GM12878 (cell line): ENCODE data around the gene ECM2. TPM values are rescaled to one million over a fixed set of nuclear protein-coding genes. Genes with fewer than 3 reads are reported as not detected.

ENCODE experiments used
- ATAC-seq: fragments of 200-7000 bp; cut with Tn5 transposase; 3 replicates; pipeline ENCODE4 v1.9.1; 2020; ENCODE audit warnings: mild to moderate bottlenecking, moderate library complexity
- BruUV-seq: library from RNA; stranded (reverse); fragments of 400-500 nt; replicated peaks from 2 replicates; lab custom pipeline; 2021; lab: Mats Ljungman, UMichigan
- CTCF ChIA-PET: fragments of 300-600 bp; sonication (Branson Sonifier 250); formaldehyde crosslinking; extraction: SDS; loops from one replicate; lab custom pipeline; 2021; ENCODE audit warnings: inconsistent platforms; lab: Yijun Ruan, JAX
- POLR2A ChIA-PET: fragments of 350-600 bp; formaldehyde crosslinking; extraction: SDS; loops from one replicate; lab custom pipeline; 2021; ENCODE audit warnings: inconsistent platforms; lab: Charles Lee
- RAD21 ChIA-PET: fragments of 300-600 bp; sonication (Branson Sonifier 250); formaldehyde crosslinking; loops from one replicate; lab custom pipeline; 2023; ENCODE audit warnings: antibody characterized with exemption; ENCODE audit not compliant: unreplicated experiment; lab: Charles Lee
- SMC1A ChIA-PET: fragments of 300-600 bp; sonication (Branson Sonifier 250); formaldehyde crosslinking; loops from one replicate; lab custom pipeline; 2023; ENCODE audit not compliant: unreplicated experiment, uncharacterized antibody; lab: Charles Lee
- DNase-seq: peaks from one replicate; pipeline ENCODE4 v3.0.0-alpha.2; 2011; ENCODE audit warnings: low read depth, low spot score
- FAIRE-seq: peaks from 3 replicates; lab custom pipeline; 2011; peaks lifted over from hg19 to GRCh38; lab: Jason Lieb, UNC
- H2AFZ ChIP-seq: 2 replicates; pipeline ENCODE4 v1.6.0; 2011; ENCODE audit warnings: low read depth, low read length, control low read depth; ENCODE audit not compliant: control insufficient read depth
- H3K27ac ChIP-seq: 2 replicates; pipeline ENCODE4 v1.5.1; 2011; ENCODE audit warnings: control low read depth; ENCODE audit not compliant: control insufficient read depth, insufficient read depth
- H3K27me3 ChIP-seq, 2 experiments: replicated peaks in 1 of 2; 2 replicates each; pipeline versions ENCODE4 v1.6.0 to v1.6.1; 2011; ENCODE audit warnings: low read length in 1 of 2; ENCODE audit not compliant: control insufficient read depth in 2 of 2, insufficient read depth in 2 of 2
- H3K36me3 ChIP-seq, 2 experiments: 2 replicates each; pipeline ENCODE4 v1.5.1; 2011; ENCODE audit warnings: low read length in 1 of 2; ENCODE audit not compliant: control insufficient read depth in 2 of 2, insufficient read depth in 2 of 2
- H3K4me1 ChIP-seq: 2 replicates; pipeline ENCODE4 v1.6.1; 2011; ENCODE audit warnings: mild to moderate bottlenecking, low read length, moderate library complexity, mixed read lengths; ENCODE audit not compliant: control insufficient read depth, insufficient read depth
- H3K4me2 ChIP-seq: 2 replicates; pipeline ENCODE4 v1.6.0; 2011; ENCODE audit warnings: control low read depth; ENCODE audit not compliant: control insufficient read depth, insufficient read depth
- H3K4me3 ChIP-seq: fragments of 200-600 bp; sonication (generic); 2 replicates; pipeline ENCODE4 v1.5.1; 2016
- H3K79me2 ChIP-seq: 2 replicates; pipeline ENCODE4 v1.6.0; 2011; ENCODE audit warnings: low read length; ENCODE audit not compliant: control insufficient read depth, insufficient read depth
- H3K9ac ChIP-seq: 2 replicates; pipeline ENCODE4 v1.8.0; 2011; ENCODE audit warnings: low read length, control low read depth, mixed read lengths; ENCODE audit not compliant: control insufficient read depth, insufficient read depth
- H3K9me3 ChIP-seq: replicated peaks from 3 replicates; pipeline ENCODE4 v1.5.1; 2011; ENCODE audit warnings: mild to moderate bottlenecking, low read length; ENCODE audit not compliant: control insufficient read depth, insufficient read depth
- H4K20me1 ChIP-seq: 2 replicates; pipeline ENCODE4 v1.6.0; 2011; ENCODE audit not compliant: control insufficient read depth, insufficient read depth
- ATF3 ChIP-seq: IDR thresholded peaks from 2 replicates; pipeline ENCODE4 v1.6.1; 2011; ENCODE audit warnings: low read depth, mild to moderate bottlenecking, low read length, moderate library complexity, borderline replicate concordance; ENCODE audit errors: extremely low read depth
- BACH1 ChIP-seq: fragments of 450-650 bp; IDR thresholded peaks from 2 replicates; pipeline ENCODE4 v1.6.1; 2017; ENCODE audit warnings: mild to moderate bottlenecking, borderline replicate concordance
- BMI1 ChIP-seq: fragments of 450-650 bp; IDR thresholded peaks from 2 replicates; pipeline ENCODE4 v1.6.1; 2016; ENCODE audit warnings: mild to moderate bottlenecking, moderate library complexity, borderline replicate concordance
- CHD4 ChIP-seq: fragments of 200-600 bp; sonication (generic); IDR thresholded peaks from 2 replicates; pipeline ENCODE4 v1.6.1; 2016; ENCODE audit warnings: mild to moderate bottlenecking
- EP300 ChIP-seq, 2 experiments: fragments of 150-350 bp in 1 of 2; IDR thresholded peaks; 2 replicates each; pipeline ENCODE4 v1.6.1; 2011 to 2012; ENCODE audit warnings: low read depth in 2 of 2, low read length in 2 of 2, borderline replicate concordance in 1 of 2, improper control_type of control experiment in 1 of 2, inconsistent platforms in 1 of 2; ENCODE audit not compliant: control insufficient read depth in 1 of 2
- EZH2 ChIP-seq: IDR thresholded peaks from 2 replicates; pipeline ENCODE4 v1.6.1; 2012; ENCODE audit warnings: low read depth, mild to moderate bottlenecking, control low read depth, inconsistent platforms, low read length, borderline replicate concordance; ENCODE audit not compliant: control insufficient read depth
- HDAC2 ChIP-seq: fragments of 200-600 bp; sonication (generic); IDR thresholded peaks from 2 replicates; pipeline ENCODE4 v1.6.1; 2017
- IKZF1 ChIP-seq: fragments of 450-650 bp; conservative IDR thresholded peaks from 2 replicates; pipeline ENCODE4 v1.6.1; 2017; ENCODE audit warnings: antibody characterized with exemption, mild to moderate bottlenecking
- MYB ChIP-seq: fragments of 150-350 bp; IDR thresholded peaks from 2 replicates; pipeline ENCODE4 v1.6.1; 2014; ENCODE audit warnings: mild to moderate bottlenecking, low read depth, low read length, borderline replicate concordance
- NBN ChIP-seq: fragments of 450-650 bp; IDR thresholded peaks from 2 replicates; pipeline ENCODE4 v1.6.1; 2016
- NFYB ChIP-seq: IDR thresholded peaks from 2 replicates; pipeline ENCODE4 v1.6.1; 2011; ENCODE audit warnings: low read depth, mild to moderate bottlenecking, low read length, improper control_type of control experiment, moderate library complexity; ENCODE audit not compliant: insufficient read depth
- NR2C2 ChIP-seq: IDR thresholded peaks from 2 replicates; pipeline ENCODE4 v1.6.1; 2011; ENCODE audit warnings: borderline replicate concordance, low read depth; ENCODE audit not compliant: control insufficient read depth, insufficient read length
- RAD51 ChIP-seq: fragments of 450-650 bp; IDR thresholded peaks from 2 replicates; pipeline ENCODE4 v1.6.1; 2016; ENCODE audit warnings: moderate library complexity, mild to moderate bottlenecking, inconsistent platforms
- SMARCA5 ChIP-seq: fragments of 450-650 bp; IDR thresholded peaks from 2 replicates; pipeline ENCODE4 v1.6.1; 2017; ENCODE audit warnings: mild to moderate bottlenecking
- ZNF274 ChIP-seq: IDR thresholded peaks from one replicate; pipeline ENCODE4 v1.8.0; 2011; ENCODE audit not compliant: insufficient read length, insufficient read depth
- ZSCAN29 ChIP-seq: fragments of 450-650 bp; IDR thresholded peaks from 2 replicates; pipeline ENCODE4 v1.6.1; 2017; ENCODE audit warnings: mild to moderate bottlenecking, moderate library complexity
- WGBS: methylation state at CpG from one replicate; pipeline ENCODE4 v1.1.6; 2016; ENCODE audit warnings: low lambda C conversion rate; ENCODE audit not compliant: insufficient replicate concordance, insufficient coverage; ENCODE audit errors: missing lambda C conversion rate; 5-methylcytosine and 5-hydroxymethylcytosine counted together
- in situ Hi-C: fragments of 300-500 bp; cut with MboI; formaldehyde crosslinking; loops from 9 replicates; pipeline ENCODE4 v1.14.3; 2018; ENCODE audit warnings: mixed read lengths
- intact Hi-C: fragments of 100-400 bp; cut with micrococcal nuclease; formaldehyde crosslinking; loops from one replicate; pipeline ENCODE4 v1.14.2; 2022; ENCODE audit not compliant: unreplicated experiment
- polyA plus RNA-seq, 11 experiments: library from polyadenylated mRNA; depleted of rRNA in 4 of 11; unstranded in 6 of 11; stranded (reverse) in 5 of 11; fragments of >200 nt; fragmentation: Nextera tagmentation in 4 of 11; fragmentation: Illumina TruSeq in 1 of 11; extraction: Ambion mirVana in 4 of 11; extraction: Trizol in 1 of 11; gene quantifications; 1 replicate in 1 of 11; 2 replicates in 10 of 11; pipeline versions ENCODE4 v1.2.1 to v1.2.3, GENCODE V29; 2011 to 2016; ENCODE audit warnings: inconsistent platforms in 2 of 11, missing spikeins in 2 of 11, low read depth in 1 of 11
- total RNA-seq, 4 experiments: library from RNA; depleted of rRNA in 3 of 4; stranded (reverse); fragments of >200 nt in 3 of 4; fragmentation: Illumina TruSeq in 1 of 4; extraction: Trizol in 1 of 4; gene quantifications; 2 replicates each; pipeline versions ENCODE4 v1.2.1 to v1.2.3, GENCODE V29; 2013 to 2021
- TF ChIP-seq, protein P1 (sequence below): fragments of 450-650 bp; IDR thresholded peaks from 2 replicates; pipeline ENCODE4 v1.6.1; 2016; ENCODE audit warnings: mild to moderate bottlenecking, moderate library complexity, borderline replicate concordance
- TF ChIP-seq, protein P2 (sequence below): fragments of 450-650 bp; IDR thresholded peaks from 2 replicates; pipeline ENCODE4 v1.6.1; 2018; ENCODE audit warnings: mild to moderate bottlenecking, low read depth, moderate library complexity; ENCODE audit not compliant: partially characterized antibody

ECM2 gene
- total and polyA plus RNA-seq, 10 of the 15 experiments (the other 5 are each of a cell fraction or from before 2014, with no cell fraction given) = 0.03 to 0.67 (median 0.09) TPM; not detected in 2

DNA sequence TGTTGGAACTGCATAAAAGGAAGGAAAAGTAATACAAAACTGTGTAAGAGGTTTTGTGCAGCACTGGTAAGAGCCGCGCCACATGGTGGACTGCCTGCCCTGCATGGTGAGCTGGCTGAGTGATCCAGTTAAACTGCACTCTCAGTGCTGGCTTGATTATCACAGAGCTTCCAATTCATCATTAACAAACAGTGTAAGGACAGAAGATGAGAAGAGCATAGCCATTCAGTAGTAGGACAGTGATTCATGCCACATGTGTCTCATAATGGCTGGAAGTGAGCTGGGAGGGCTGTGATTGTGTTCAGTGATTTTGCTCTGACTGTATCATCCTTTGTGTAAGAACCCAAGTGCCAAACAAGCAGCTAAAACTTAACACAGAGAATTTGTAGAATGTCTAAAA lies 67.6 kb downstream of the ECM2 start (continued):
- TF ChIP-seq, protein P1, sequence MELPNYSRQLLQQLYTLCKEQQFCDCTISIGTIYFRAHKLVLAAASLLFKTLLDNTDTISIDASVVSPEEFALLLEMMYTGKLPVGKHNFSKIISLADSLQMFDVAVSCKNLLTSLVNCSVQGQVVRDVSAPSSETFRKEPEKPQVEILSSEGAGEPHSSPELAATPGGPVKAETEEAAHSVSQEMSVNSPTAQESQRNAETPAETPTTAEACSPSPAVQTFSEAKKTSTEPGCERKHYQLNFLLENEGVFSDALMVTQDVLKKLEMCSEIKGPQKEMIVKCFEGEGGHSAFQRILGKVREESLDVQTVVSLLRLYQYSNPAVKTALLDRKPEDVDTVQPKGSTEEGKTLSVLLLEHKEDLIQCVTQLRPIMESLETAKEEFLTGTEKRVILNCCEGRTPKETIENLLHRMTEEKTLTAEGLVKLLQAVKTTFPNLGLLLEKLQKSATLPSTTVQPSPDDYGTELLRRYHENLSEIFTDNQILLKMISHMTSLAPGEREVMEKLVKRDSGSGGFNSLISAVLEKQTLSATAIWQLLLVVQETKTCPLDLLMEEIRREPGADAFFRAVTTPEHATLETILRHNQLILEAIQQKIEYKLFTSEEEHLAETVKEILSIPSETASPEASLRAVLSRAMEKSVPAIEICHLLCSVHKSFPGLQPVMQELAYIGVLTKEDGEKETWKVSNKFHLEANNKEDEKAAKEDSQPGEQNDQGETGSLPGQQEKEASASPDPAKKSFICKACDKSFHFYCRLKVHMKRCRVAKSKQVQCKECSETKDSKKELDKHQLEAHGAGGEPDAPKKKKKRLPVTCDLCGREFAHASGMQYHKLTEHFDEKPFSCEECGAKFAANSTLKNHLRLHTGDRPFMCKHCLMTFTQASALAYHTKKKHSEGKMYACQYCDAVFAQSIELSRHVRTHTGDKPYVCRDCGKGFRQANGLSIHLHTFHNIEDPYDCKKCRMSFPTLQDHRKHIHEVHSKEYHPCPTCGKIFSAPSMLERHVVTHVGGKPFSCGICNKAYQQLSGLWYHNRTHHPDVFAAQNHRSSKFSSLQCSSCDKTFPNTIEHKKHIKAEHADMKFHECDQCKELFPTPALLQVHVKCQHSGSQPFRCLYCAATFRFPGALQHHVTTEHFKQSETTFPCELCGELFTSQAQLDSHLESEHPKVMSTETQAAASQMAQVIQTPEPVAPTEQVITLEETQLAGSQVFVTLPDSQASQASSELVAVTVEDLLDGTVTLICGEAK = no peak
- TF ChIP-seq NFYB (no peak), EZH2 (no peak), ATF3 (no peak), NBN (no peak), CHD4 (no peak)

DNA sequence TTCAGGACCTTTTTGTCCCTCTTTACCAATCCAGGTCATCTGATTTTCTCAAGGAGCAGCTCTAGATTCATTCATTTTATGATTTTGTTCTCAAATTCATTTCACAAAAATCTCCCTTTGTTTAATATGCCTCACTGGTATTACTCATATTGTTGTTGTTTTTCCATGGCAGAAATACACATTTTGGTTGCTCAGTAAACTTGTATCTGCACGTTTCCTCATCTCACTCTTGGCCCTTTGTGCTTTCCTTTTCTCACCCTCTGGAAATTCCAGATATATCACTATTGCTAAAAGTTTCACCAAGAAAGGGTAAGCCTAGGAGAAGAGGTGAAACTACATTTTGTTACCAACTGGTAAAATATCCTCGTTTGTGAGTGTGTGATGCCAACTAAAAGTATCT lies 68.3 kb downstream of the ECM2 start:
- SMC1A ChIA-PET = interaction anchor here (2.6 kb wide), 1 partner anchor 9 kb away, joined by 9 read pairs; no protein-coding TSS in a partner anchor
- RAD21 ChIA-PET = no interaction called here
- intact Hi-C loops = no loop called here
- H4K20me1 ChIP-seq = no peaks in the 10 kb centered on the region
- ATAC-seq = no peak
- no peak overlapping the region for H3K4me3 ChIP-seq
- BruUV-seq = no TSS peak
- H3K36me3 ChIP-seq = no peaks in the 10 kb centered on the region
- in situ Hi-C loops = no loop called here
- POLR2A ChIA-PET = no interaction called here
- H3K4me1 ChIP-seq = no peaks in the 10 kb centered on the region
- no peaks in the 10 kb centered on the region for H3K9me3 ChIP-seq
- DNase-seq = no peak
- H3K27ac ChIP-seq = no peak overlapping the region
- no peak overlapping the region for H3K9ac ChIP-seq
- CTCF ChIA-PET = interaction anchor here (0.9 to 1.1 kb wide), 2 partner anchors 9 to 10 kb away, joined by 3 to 6 read pairs; no protein-coding TSS in a partner anchor
- no peaks in the 10 kb centered on the region for H3K79me2 ChIP-seq
- H2AFZ ChIP-seq = no peak overlapping the region
- no peak overlapping the region for H3K4me2 ChIP-seq
- H3K27me3 ChIP-seq = no peaks in the 10 kb centered on the region
- WGBS = 78% methylated on average over 2 of the region's 2 CpGs
- no peak for FAIRE-seq
- TF ChIP-seq SMARCA5 (no peak), ZSCAN29 (no peak), IKZF1 (no peak), MYB (no peak), ZNF274 (no peak), RAD51 (no peak), EP300 (IDR thresholded peaks at IDR 0.05; ENCODE audit: borderline replicate concordance in 1 of 2, control insufficient read depth in 1 of 2, low read depth in 2 of 2, low read length in 2 of 2) (no peak), HDAC2 (no peak), NR2C2 (no peak), BMI1 (no peak), BACH1 (no peak)
- TF ChIP-seq, protein P2, sequence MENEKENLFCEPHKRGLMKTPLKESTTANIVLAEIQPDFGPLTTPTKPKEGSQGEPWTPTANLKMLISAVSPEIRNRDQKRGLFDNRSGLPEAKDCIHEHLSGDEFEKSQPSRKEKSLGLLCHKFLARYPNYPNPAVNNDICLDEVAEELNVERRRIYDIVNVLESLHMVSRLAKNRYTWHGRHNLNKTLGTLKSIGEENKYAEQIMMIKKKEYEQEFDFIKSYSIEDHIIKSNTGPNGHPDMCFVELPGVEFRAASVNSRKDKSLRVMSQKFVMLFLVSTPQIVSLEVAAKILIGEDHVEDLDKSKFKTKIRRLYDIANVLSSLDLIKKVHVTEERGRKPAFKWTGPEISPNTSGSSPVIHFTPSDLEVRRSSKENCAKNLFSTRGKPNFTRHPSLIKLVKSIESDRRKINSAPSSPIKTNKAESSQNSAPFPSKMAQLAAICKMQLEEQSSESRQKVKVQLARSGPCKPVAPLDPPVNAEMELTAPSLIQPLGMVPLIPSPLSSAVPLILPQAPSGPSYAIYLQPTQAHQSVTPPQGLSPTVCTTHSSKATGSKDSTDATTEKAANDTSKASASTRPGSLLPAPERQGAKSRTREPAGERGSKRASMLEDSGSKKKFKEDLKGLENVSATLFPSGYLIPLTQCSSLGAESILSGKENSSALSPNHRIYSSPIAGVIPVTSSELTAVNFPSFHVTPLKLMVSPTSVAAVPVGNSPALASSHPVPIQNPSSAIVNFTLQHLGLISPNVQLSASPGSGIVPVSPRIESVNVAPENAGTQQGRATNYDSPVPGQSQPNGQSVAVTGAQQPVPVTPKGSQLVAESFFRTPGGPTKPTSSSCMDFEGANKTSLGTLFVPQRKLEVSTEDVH = no peak
